GM23248 (cell line): ENCODE measurements around the gene DDX10.

Experiments used
- EZH2 ChIP-seq: fragments of 200-600 bp; sonication (generic); IDR thresholded peaks from 2 replicates; pipeline ENCODE4 v1.6.1; 2018; ENCODE audit warnings: antibody characterized with exemption, mild to moderate bottlenecking; ENCODE audit not compliant: insufficient read depth, poor library complexity, severe bottlenecking
- EZH2phosphoT487 ChIP-seq: fragments of 200-600 bp; sonication (generic); IDR thresholded peaks from 2 replicates; pipeline ENCODE4 v1.6.1; 2018; ENCODE audit warnings: antibody characterized with exemption, moderate library complexity, mild to moderate bottlenecking, low read depth; ENCODE audit not compliant: insufficient read depth

- TF ChIP-seq EZH2 (no peak), EZH2phosphoT487 (no peak)
These were observed 40.2 kb downstream of the DDX10 start for GRCh38 chr11:108705061-108705460.
